HG03039 (cell line): Measurements from ENCODE around the gene CASP12.

ENCODE experiments used
- ATAC-seq: cut with Tn5 transposase; IDR thresholded peaks from one replicate; pipeline ENCODE4 v1.9.1; 2021; ENCODE audit warnings: mild to moderate bottlenecking, moderate library complexity; ENCODE audit not compliant: unreplicated experiment

The CASP12 gene

DNA sequence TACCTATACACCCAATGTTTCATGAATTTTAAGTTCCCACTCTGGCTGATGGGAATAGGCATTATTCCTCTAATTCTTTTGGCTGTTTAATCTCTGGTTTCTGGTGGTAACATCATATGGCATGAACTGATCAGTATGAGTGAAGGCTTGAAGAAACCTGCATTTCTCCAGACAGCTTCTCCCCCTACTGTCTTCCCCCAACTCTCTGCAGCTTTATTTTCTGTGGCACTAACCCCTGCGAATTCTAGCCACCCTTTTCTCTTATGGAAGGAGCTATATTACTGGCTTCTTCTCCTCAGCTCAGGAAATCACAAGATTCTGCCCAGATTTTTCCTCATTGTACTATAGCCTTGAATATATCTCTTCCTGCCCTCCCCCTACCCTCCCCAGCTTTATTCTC lies 57.1 kb downstream of the CASP12 start:
- ATAC-seq = no peak

GRCh38 chr11:104837969-104838639 lies 60.2 kb downstream of the CASP12 start:
- ATAC-seq = no peak

DNA sequence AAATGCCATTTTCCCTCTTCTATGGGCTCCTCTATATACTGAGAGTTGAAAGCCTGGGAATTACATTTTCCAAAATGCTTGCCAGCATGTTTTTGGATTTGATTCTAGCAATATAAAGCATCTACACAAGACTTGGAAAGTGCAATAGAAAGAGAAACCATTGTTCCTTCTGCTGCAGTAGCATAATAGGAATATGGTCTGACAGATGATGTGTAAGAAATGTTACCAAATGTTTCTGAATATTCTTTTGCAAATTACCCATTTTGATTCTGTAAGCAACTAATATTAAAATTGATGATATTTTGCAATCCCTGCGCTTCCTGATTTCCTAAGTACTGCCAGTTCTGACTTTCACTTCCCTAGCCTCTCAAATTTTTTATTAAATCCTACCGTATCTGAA lies 61.6 kb downstream of the CASP12 start:
- no peak for ATAC-seq
